HT1080 (cell line): ENCODE results near the gene TFRC. TPM values are rescaled to one million over a fixed set of nuclear protein-coding genes. Genes with fewer than 3 reads are reported as not detected.
"Not testable (repeated sequence)": the region's sequence is repeated elsewhere in the genome, so short reads cannot be mapped to it uniquely, and the experiment has no call there.

Source experiments
- DNase-seq: peaks from one replicate; pipeline ENCODE4 v3.0.0-alpha.2; 2015; ENCODE audit warnings: low read depth
- small RNA-seq: library from RNA; depleted of rRNA; stranded (forward); fragments of <200 nt; gene quantifications from one replicate; pipeline ENCODE3, GENCODE V24; 2014
- total RNA-seq: library from RNA; depleted of rRNA; stranded (reverse); fragments of >200 nt; shearing (Covaris generic); gene quantifications from 2 replicates; pipeline ENCODE4 v1.2.3, GENCODE V29; 2014; rRNA removed

Gene TFRC
- total RNA-seq, 1 experiment from 2014 or later: 410 TPM

DNA sequence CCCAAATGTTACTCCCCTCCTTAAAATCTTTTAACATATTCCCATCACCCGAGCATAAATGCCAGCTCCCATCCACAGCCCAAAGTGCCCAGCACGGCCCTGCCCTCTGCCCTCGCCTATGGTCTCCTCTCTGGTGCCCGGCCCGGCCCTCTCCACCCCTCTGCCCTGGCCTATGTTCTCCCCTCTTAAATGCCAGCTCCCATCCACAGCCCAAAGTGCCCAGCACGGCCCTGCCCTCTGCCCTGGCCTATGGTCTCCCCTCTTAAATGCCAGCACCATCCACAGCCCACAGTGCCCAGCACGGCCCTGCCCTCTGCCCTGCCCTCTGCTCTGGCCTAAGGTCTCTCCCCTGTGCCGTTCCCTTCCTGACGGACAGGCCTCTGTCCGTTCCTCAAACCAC lies 76.6 kb downstream of the TFRC start:
- DNase-seq: not testable (repeated sequence)

DNA sequence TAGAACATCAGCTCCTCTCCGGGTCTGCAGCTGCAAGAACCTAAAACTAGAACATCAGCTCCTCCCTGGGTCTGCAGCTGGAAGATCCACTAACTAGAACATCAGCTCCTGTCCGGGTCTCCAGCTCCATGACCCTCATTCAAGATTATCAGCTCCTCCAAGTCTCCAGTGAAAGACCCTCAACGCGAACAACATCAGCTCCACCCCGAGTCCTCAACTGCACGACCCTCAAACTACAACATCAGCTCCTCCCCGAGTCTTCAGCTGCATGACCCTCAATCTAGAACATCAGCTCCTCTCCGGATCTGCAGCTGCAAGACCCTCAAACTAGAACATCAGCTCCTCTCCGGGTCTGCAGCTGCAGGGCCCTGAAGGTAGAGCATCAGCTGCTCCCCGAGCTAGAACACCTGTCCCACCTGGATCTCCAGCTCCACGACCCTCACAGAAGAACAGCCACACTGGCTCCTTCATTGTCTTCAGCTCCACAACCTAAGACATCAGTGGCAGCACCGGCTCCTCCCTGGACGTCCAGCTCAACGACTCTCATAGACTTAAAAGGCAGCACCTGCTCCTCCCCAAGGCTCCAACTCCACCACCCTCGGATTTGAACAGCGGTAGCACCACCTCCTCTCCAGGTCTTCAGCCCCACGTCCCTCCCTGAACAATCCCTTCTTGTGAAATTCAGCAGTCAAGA lies 77.4 kb downstream of the TFRC start:
- not testable (repeated sequence) for DNase-seq

DNA sequence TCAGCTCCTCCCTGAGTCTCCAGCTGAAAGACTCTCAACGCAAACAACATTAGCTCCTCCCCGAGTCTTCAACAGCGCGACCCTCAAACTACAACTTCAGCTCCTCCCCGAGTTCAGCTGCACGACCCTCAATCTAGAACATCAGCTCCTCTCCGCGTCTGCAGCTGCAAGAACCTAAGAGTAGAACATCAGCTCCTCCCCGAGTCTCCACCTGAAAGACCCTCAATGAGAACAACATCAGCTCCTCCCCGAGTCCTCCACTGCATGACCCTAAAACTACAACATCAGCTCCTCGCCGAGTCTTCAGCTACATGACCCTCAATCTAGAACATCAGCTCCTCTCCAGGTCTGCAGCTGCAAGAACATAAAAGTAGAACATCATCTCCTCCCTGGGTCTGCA lies 78.3 kb downstream of the TFRC start:
- DNase-seq: no peak

GRCh38 chr3:196002721-196003120 lies 79.2 kb downstream of the TFRC start:
- not testable (repeated sequence) for DNase-seq

GRCh38 chr3:196001240-196001639 lies 80.7 kb downstream of the TFRC start:
- DNase-seq: not testable (repeated sequence)

- DNase-seq: not testable (repeated sequence)
These were observed 81.4 kb downstream of the TFRC start for GRCh38 chr3:196000360-196000950.

DNA sequence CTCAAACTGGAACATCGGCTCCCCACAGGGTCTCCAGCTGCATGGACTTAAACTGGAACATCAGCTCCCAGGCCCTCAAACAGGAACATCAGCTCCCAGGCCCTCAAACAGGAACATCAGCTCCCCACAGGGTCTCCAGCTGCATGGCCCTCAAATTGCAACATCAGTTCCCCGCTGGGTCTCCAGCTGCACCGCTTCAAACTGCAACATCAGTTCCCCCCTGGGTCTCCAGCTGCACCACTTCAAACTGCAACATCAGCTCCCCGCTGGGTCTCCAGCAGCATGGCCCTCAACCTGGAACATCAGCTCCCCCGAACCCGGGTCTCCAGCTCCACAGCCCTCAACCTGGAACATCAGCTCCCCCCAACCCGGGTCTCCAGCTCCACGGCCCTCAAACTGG lies 82.0 kb downstream of the TFRC start:
- DNase-seq: no peak

Small RNAs within 50 kb of the gene (small RNA-seq; reads per million reads assigned to genes)
- not detected for gene RNU7-18P

Other genes starting within 250 kb of the TFRC start
- gene TNK2, start 173.5 kb downstream of the TFRC start, total RNA-seq: 31.7 and 33.3 TPM in 2 replicates
- gene ZDHHC19, start 129.3 kb upstream of the TFRC start, total RNA-seq: not detected in 2 replicates
- gene SLC51A, start 134.4 kb upstream of the TFRC start, total RNA-seq: not detected in 2 replicates
- 71.0 and 76.7 TPM in 2 replicates for gene PCYT1A, start 205.6 kb upstream of the TFRC start, total RNA-seq
- 5.3 and 7.6 TPM in 2 replicates for gene DYNLT2B, start 236.2 kb upstream of the TFRC start, total RNA-seq